Measurements from ENCODE around the gene NRM.

The NRM gene

DNA sequence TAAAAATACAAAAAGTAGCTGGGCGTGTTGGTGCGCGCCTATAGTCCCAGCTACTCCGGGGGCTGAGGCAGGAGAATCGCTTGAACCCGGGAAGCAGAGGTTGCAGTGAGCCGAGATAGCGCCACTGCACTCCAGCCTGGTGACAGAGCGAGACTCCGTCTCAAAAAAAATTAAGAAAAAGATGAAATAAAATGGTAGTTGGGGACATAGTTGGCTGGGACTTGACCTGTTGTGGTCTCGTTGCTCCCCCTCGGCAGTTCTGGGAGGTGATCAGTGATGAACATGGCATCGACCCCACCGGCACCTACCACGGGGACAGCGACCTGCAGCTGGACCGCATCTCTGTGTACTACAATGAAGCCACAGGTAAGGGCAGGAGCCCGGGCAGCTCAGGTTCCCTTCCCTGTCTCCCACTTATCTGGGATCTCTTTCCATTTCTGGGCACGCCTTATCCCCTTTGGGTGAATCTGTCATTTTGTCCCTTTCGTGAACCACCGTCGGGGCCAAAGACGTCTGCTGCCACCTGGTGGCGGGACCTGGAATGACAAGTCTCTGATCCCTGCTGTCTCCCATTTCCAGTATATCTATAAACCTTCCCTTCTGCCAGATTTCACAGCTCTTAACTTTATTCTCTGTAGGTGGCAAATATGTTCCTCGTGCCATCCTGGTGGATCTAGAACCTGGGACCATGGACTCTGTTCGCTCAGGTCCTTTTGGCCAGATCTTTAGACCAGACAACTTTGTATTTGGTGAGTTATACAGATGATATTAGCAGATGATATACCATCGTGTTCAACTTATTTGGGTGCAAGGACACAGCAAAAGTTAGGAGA, 31.7 kb upstream of the NRM start:
- H3K27ac ChIP-seq: peak overlapping the region; percentile 93
- TF ChIP-seq ZFX (IDR thresholded peaks at IDR 0.05): no peak
- TF ChIP-seq, protein P1, sequence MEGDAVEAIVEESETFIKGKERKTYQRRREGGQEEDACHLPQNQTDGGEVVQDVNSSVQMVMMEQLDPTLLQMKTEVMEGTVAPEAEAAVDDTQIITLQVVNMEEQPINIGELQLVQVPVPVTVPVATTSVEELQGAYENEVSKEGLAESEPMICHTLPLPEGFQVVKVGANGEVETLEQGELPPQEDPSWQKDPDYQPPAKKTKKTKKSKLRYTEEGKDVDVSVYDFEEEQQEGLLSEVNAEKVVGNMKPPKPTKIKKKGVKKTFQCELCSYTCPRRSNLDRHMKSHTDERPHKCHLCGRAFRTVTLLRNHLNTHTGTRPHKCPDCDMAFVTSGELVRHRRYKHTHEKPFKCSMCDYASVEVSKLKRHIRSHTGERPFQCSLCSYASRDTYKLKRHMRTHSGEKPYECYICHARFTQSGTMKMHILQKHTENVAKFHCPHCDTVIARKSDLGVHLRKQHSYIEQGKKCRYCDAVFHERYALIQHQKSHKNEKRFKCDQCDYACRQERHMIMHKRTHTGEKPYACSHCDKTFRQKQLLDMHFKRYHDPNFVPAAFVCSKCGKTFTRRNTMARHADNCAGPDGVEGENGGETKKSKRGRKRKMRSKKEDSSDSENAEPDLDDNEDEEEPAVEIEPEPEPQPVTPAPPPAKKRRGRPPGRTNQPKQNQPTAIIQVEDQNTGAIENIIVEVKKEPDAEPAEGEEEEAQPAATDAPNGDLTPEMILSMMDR (conservative IDR thresholded peaks at IDR 0.05): peak; percentile 97

DNA sequence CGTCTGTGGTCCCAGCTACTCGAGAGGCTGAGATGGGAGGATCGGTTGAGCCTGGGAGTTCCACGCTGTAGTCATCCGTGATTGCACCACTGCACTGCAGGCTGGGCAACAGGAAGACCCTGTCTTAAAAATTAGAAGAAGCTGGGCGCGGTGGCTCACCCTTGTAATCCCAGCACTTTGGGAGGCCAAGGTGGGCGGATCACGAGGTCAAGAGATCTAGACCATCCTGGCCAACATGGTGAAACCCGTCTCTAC, 31.2 kb upstream of the NRM start:
- peak overlapping the region; percentile 93 for H3K27ac ChIP-seq

DNA sequence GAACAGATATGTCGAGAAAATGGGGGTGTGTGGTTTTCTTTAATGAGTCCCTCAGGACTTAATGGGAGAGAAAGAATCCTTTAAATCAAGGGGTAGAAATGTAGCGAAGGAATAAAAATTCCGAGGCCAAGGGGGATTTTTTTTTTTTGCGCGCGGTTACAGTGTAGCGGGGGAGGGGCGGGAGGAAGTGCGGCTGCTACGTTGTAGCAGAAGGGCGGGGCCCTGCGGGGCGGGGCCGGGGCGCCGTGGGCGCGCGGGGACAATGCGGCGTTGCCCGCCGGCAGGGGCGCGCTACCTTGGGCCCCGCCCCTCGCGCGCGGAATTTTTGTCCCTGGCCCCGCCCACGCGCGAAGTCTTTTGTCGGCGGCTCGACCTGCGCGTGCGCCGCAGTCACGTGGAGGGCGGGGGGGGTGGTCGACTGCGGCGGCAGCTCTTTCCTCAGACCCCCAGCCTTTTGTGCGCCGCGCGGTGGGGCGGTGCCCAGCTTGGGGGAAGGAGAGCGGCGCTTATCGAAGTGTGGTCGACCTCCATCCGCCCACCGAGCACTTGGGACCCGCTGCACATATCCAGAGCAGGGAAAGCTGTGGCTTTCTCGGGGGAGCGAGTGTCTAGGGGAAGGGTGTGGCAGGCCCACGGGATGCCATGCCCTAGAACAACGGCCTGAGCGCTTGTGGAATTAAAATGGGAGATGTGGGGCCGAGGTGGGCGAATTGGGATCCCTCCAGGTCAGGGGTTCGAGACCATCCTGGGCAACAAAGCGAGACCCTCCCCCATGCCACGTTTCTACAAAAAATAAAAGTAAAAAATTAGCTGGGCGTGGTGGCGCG, 30.6 kb upstream of the NRM start:
- H3K27ac ChIP-seq: peak overlapping the region; percentile 93
- TF ChIP-seq, protein P1 (conservative IDR thresholded peaks at IDR 0.05): no peak; the same call in 1 of the 2 replicates
- TF ChIP-seq ZFX (IDR thresholded peaks at IDR 0.05): no peak

DNA sequence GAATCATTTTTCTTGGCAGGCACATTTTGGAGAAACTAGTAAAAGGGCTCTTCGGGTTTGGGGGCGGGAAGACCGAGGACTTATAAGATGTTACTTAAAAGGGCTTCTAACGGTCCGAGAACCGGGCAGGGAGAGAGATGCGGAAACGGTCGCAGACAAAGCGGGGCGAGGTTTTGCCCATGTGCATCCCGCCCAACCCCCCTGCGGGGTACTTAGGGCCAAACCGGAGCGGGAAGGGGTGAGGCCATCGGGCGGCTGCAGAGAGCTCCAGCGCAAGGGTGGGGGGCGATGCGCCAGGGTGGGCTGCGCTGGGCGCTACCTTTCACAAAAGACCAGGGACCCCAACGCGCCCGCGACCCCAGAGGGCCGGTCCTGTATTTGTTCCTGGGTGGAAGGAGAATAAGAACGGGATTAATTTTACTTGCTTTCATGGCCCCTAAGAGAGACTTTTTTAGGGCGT, 30.0 kb upstream of the NRM start:
- TF ChIP-seq, protein P1 (conservative IDR thresholded peaks at IDR 0.05): no peak
- no peak for TF ChIP-seq ZFX (IDR thresholded peaks at IDR 0.05)
- peak overlapping the region; percentile 93 for H3K27ac ChIP-seq

DNA sequence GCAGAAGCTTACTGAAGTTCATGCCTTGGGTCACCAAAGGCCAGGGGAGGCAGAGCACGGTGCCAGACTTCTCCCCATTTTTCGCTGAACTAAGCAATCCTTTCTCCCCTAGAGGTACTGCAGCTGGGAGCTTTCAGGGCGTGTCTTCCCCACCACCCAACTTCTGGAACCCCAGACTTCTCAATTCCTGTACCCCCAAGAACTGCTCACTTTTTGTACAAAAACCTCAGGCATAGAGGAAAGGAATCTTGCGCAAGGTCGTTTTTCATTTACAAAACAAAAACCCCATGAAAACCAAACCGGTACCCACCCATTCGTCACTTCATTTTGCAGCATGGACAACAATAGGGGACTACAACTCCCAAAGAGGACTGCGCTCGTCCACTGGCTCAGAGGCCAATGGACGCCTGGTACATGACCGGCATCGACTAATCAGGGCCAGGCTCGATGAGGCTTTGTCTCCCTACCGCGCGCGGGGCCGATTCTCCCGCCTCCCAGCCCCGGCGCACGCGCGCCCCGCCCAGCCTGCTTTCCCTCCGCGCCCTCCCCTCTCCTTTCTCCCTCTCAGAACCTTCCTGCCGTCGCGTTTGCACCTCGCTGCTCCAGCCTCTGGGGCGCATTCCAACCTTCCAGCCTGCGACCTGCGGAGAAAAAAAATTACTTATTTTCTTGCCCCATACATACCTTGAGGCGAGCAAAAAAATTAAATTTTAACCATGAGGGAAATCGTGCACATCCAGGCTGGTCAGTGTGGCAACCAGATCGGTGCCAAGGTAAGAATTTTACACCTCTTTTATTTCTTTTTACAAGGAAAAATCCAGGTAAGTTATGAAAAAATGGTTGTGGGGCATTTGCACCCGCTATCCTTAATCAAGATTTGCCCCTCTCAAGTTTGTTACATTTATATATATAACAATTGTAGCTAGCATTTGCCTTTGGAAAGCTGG, 29.3 kb upstream of the NRM start, which contains the start of gene TUBB:
Gene TUBB (plus strand): TSS at position 562 of the 947 bp plus-strand sequence. CDS start 155 bp downstream, at position 717.
- TF ChIP-seq, protein P1 (conservative IDR thresholded peaks at IDR 0.05): no peak
- no peak for TF ChIP-seq ZFX (IDR thresholded peaks at IDR 0.05)
- peak within 1 kb of the TSS; percentile 93 for H3K27ac ChIP-seq

DNA sequence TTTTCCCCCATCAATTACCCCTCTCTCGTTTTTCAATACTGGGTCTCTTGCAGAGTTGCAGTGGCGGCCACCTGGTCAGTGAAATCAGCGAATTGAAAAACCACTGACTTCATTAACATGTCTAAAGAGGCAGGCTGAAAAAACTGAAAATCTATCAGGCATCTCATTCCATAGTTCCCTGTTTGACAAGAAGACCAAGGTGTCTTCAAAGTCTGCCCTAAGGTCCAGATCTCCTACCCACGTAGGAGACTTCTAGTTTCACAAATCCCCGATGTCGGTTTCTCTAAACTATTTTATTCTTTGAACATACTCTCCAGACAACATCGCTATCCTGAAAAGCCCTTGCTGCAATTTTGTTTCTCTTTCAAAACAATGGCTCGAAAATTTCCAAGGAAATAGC, 28.6 kb upstream of the NRM start:
- TF ChIP-seq, protein P1 (conservative IDR thresholded peaks at IDR 0.05): no peak
- TF ChIP-seq ZFX (IDR thresholded peaks at IDR 0.05): no peak
- H3K27ac ChIP-seq: peak overlapping the region; percentile 93

DNA sequence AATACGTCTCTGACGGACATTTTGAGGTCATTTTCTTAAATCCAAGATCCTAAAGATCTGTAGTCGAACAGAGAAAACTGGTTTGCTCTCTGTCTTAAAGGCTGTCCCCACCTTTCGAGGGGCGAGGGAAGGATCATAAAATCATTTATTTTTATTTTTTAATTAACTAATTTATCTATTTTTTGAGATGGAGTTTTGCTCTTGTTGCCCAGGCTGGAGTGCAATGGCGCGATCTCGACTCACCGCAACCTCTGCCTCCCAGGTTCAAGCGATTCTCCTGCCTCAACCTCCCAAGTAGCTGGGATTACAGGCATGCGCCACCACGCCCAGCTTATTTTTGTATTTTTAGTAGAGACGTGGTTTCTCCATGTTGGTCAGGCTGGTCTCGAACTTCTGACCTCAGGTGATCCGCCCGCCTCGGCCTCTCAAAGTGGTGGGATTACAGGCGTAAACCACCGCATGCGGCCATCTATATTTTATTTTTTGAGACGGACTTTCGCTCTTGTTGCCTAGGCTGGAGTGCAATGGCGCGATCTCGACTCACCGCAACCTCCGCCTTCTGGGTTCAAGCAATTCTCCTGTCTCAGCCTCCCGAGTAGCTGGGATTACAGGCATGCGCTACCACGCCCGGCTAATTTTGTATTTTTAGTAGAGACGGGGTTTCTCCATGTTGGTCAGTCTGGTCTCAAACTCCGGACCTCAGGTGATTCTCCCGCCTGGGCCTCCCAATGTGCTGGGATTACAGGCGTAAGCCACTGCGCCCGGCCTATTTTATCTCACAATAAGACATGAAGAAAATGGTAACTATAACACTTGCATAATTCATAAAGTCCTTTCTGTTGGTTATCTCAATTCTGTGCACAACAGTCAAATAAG, 27.3 kb upstream of the NRM start:
- peak overlapping the region; percentile 93 for H3K27ac ChIP-seq
